K562 (cell line): ENCODE measurements around the gene DENR. TPM values are rescaled to one million over a fixed set of nuclear protein-coding genes. Genes with fewer than 3 reads are reported as not detected.
A peak's percentile ranks its signal among the peaks of the same experiment; 100 is the strongest.

Experiments used
- ARNT ChIP-seq, 2 experiments: fragments of 450-650 bp; IDR thresholded peaks; 2 replicates each; pipeline ENCODE4 v1.6.1; 2016; ENCODE audit warnings: mild to moderate bottlenecking in 1 of 2
- ATF2 ChIP-seq: sonication (generic); formaldehyde crosslinking; IDR thresholded peaks from 2 replicates; pipeline ENCODE4 v1.8.1; 2022; ENCODE audit warnings: missing genetic modification reagents
- DEAF1 ChIP-seq: fragments of 450-650 bp; formaldehyde crosslinking; IDR thresholded peaks from 2 replicates; pipeline ENCODE4 v1.4.0; 2020; ENCODE audit warnings: mild to moderate bottlenecking, moderate library complexity
- FIP1L1 ChIP-seq: fragments of 200-400 bp; formaldehyde crosslinking; IDR thresholded peaks from 2 replicates; pipeline ENCODE4 v1.6.1; 2018; ENCODE audit warnings: mild to moderate bottlenecking, low read depth, low read length; ENCODE audit not compliant: poor library complexity, severe bottlenecking
- FOS ChIP-seq: IDR thresholded peaks from 3 replicates; pipeline ENCODE4 v1.6.1; 2011; ENCODE audit not compliant: insufficient read length; ENCODE audit errors: extremely low read depth
- HNRNPK ChIP-seq: fragments of 200-400 bp; formaldehyde crosslinking; IDR thresholded peaks from one replicate; pipeline ENCODE4 v1.6.1; 2018; ENCODE audit warnings: mild to moderate bottlenecking, low read depth, low read length; ENCODE audit not compliant: poor library complexity, severe bottlenecking
- ILF3 ChIP-seq: fragments of 450-650 bp; IDR thresholded peaks from 2 replicates; pipeline ENCODE4 v1.6.1; 2018; ENCODE audit warnings: antibody characterized with exemption, mild to moderate bottlenecking, moderate library complexity, borderline replicate concordance
- MAFG ChIP-seq: fragments of 450-650 bp; conservative IDR thresholded peaks from 2 replicates; pipeline ENCODE4 v1.6.1; 2016; ENCODE audit warnings: missing genetic modification characterization, missing compliant biosample characterization
- NEUROD1 ChIP-seq: fragments of 150-350 bp; IDR thresholded peaks from 2 replicates; pipeline ENCODE4 v1.6.1; 2014; ENCODE audit warnings: borderline replicate concordance, low read length, low read depth; ENCODE audit not compliant: partially characterized antibody
- NRF1 ChIP-seq, 2 experiments: fragments of 450-650 bp; IDR thresholded peaks in 1 of 2; conservative IDR thresholded peaks in 1 of 2; 2 replicates each; pipeline ENCODE4 v1.6.1; 2014; ENCODE audit warnings: mild to moderate bottlenecking in 2 of 2
- PHF8 ChIP-seq: fragments of 200-600 bp; sonication (generic); IDR thresholded peaks from 2 replicates; pipeline ENCODE4 v1.6.1; 2012; ENCODE audit warnings: mixed run types, mild to moderate bottlenecking, inconsistent platforms, low read length, moderate library complexity, borderline replicate concordance
- RBFOX2 ChIP-seq: fragments of 200-400 bp; formaldehyde crosslinking; IDR thresholded peaks from 2 replicates; pipeline ENCODE4 v1.6.1; 2017; ENCODE audit warnings: low read depth, mild to moderate bottlenecking, low read length, moderate library complexity
- RBM25 ChIP-seq: fragments of 200-400 bp; formaldehyde crosslinking; IDR thresholded peaks from 2 replicates; pipeline ENCODE4 v1.6.1; 2018; ENCODE audit warnings: low read length, low read depth, moderate library complexity; ENCODE audit not compliant: severe bottlenecking
- SAP30 ChIP-seq: fragments of 200-600 bp; sonication (generic); IDR thresholded peaks from 2 replicates; pipeline ENCODE4 v1.6.1; 2012; ENCODE audit warnings: borderline replicate concordance, low read depth, mild to moderate bottlenecking, moderate library complexity, low read length, control low read depth, inconsistent platforms; ENCODE audit not compliant: insufficient read depth, poor library complexity, severe bottlenecking
- SIX5 ChIP-seq, 2 experiments: IDR thresholded peaks; 2 replicates each; pipeline ENCODE4 v1.6.1; 2011; ENCODE audit warnings: low read length in 2 of 2, borderline replicate concordance in 1 of 2, low read depth in 1 of 2, mild to moderate bottlenecking in 1 of 2, moderate library complexity in 1 of 2; ENCODE audit not compliant: insufficient read depth in 1 of 2
- SNAPC5 ChIP-seq: fragments of 250-450 bp; sonication (Bioruptor Pico); IDR thresholded peaks from 2 replicates; pipeline ENCODE4 v1.8.0; 2021; ENCODE audit warnings: moderate library complexity, mild to moderate bottlenecking, inconsistent platforms
- SREBF2 ChIP-seq: sonication (generic); formaldehyde crosslinking; IDR thresholded peaks from 2 replicates; pipeline ENCODE4 v1.4.0; 2020; ENCODE audit warnings: mild to moderate bottlenecking, missing genetic modification reagents
- SUPT5H ChIP-seq: fragments of 450-650 bp; IDR thresholded peaks from 2 replicates; pipeline ENCODE4 v1.6.1; 2016
- ZFP1 ChIP-seq: fragments of 450-650 bp; formaldehyde crosslinking; IDR thresholded peaks from 2 replicates; pipeline ENCODE4 v1.4.0; 2020; ENCODE audit warnings: mild to moderate bottlenecking, mixed read lengths
- ZNF133 ChIP-seq: fragments of 250-450 bp; sonication (Bioruptor Pico); IDR thresholded peaks from 2 replicates; pipeline ENCODE4 v1.4.0; 2020; ENCODE audit warnings: mild to moderate bottlenecking
- ZNF23 ChIP-seq: fragments of 250-450 bp; sonication (Bioruptor Pico); IDR thresholded peaks from 2 replicates; pipeline ENCODE4 v1.4.0; 2020; ENCODE audit warnings: mild to moderate bottlenecking
- ZNF717 ChIP-seq: fragments of 250-450 bp; sonication (Bioruptor Pico); IDR thresholded peaks from 2 replicates; pipeline ENCODE4 v1.5.0; 2021
- ZSCAN29 ChIP-seq: fragments of 450-650 bp; IDR thresholded peaks from 2 replicates; pipeline ENCODE4 v1.6.1; 2017
- polyA plus RNA-seq, 8 experiments: library from polyadenylated mRNA; depleted of rRNA in 4 of 8; stranded (reverse) in 5 of 8; unstranded in 3 of 8; fragments of >200 nt; fragmentation: Nextera tagmentation in 2 of 8; fragmentation: Illumina TruSeq in 1 of 8; extraction: Ambion mirVana in 2 of 8; extraction: Trizol in 1 of 8; gene quantifications; 2 replicates each; pipeline versions ENCODE4 v1.2.1 to v1.2.3, GENCODE V29; 2011 to 2014; ENCODE audit warnings: inconsistent platforms in 1 of 8, missing spikeins in 1 of 8
- total RNA-seq, 7 experiments: library from RNA; depleted of rRNA in 6 of 7; stranded (reverse); fragments of >200 nt in 6 of 7; fragmentation: Illumina TruSeq in 2 of 7; extraction: Trizol in 2 of 7; gene quantifications; 2 replicates each; pipeline versions ENCODE4 v1.2.1 to v1.2.3, GENCODE V29; 2011 to 2021; ENCODE audit warnings: low replicate concordance in 1 of 7
- TF ChIP-seq, protein P1 (sequence below), 2 experiments: fragments of 450-650 bp; IDR thresholded peaks; 2 replicates each; pipeline ENCODE4 v1.6.1; 2016

Gene DENR
- total and polyA plus RNA-seq, 9 of the 15 experiments (the other 6 are each of a cell fraction or from before 2014, with no cell fraction given): 32.5 to 77.4 (median 54.7) TPM

DNA sequence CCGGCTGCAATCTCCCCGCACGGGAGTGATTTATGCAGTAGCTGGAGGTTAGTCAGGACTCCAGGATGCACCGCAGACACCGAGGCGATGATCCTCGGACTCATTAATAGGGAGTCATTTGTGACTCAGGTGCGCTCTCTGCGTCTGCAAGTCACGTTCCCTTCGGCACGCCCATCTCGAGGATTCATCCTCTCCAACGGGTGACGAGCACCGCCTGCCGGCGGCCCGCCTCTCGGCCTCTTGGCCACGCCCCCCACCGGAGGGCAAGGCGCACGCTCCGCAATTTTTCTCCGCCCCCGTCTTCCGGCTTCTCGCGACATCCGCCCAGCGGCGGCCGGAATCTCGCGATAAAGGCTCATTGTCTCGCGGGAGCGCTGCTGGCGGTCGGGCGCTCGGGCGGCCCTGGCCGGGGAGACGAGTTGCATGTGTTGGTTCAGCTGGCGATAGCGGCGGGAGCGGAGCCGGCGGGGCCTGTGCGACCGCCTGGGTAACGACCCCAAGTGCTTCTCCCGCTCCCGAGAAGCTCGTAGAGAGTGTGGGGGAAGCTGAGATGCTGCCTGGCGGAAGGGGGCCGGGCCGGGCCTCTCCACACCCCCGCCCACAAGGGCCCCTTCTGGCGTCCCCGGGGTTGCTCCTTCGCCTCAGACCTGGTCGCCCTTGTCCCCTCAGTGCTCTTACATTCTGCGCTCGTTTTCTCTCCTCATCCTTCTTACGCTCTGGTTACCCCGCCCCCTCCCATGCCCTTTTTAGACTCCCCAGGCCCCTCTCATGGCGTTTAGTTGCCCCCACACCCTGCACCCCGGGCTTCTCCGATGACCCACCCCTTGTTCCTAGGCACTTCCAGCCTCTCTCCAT lies at the start of gene DENR (continued):
- TF ChIP-seq, protein P1, sequence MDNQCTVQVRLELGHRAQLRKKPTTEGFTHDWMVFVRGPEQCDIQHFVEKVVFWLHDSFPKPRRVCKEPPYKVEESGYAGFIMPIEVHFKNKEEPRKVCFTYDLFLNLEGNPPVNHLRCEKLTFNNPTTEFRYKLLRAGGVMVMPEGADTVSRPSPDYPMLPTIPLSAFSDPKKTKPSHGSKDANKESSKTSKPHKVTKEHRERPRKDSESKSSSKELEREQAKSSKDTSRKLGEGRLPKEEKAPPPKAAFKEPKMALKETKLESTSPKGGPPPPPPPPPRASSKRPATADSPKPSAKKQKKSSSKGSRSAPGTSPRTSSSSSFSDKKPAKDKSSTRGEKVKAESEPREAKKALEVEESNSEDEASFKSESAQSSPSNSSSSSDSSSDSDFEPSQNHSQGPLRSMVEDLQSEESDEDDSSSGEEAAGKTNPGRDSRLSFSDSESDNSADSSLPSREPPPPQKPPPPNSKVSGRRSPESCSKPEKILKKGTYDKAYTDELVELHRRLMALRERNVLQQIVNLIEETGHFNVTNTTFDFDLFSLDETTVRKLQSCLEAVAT (IDR thresholded peaks at IDR 0.05): peak; percentile 42 to 57; a peak in 1 of 4 replicates
- TF ChIP-seq ILF3 (no peak), SNAPC5 (CRISPR knock-in tag) (no peak), SUPT5H (peak; percentile 95), ZNF23 (CRISPR knock-in tag) (no peak), ZFP1 (CRISPR knock-in tag) (no peak), ZSCAN29 (0 out of 2 replicates have a peak, but pooled peaks have one; percentile 30), SREBF2 (CRISPR knock-in tag) (no peak), MAFG (peak; percentile 63), PHF8 (peak; percentile 99), ATF2 (CRISPR knock-in tag) (no peak), ARNT (IDR thresholded peaks at IDR 0.05) (no peak), RBFOX2 (peak; percentile 100), RBM25 (peak; percentile 100), FOS (peak; percentile 1), ZNF717 (CRISPR knock-in tag) (no peak), SIX5 (IDR thresholded peaks at IDR 0.05; ENCODE audit: borderline replicate concordance in 1 of 2, insufficient read depth in 1 of 2, low read depth in 1 of 2, low read length in 2 of 2) (no peak), HNRNPK (no peak), DEAF1 (CRISPR knock-in tag) (peak; percentile 99), ZNF133 (CRISPR knock-in tag) (no peak), NRF1 (conservative IDR thresholded peaks at IDR 0.05 in 1 of 2, IDR thresholded peaks at IDR 0.05 in 1 of 2) (peak; percentile 89 to 91), FIP1L1 (peak; percentile 57), NEUROD1 (peak; percentile 99), SAP30 (peak; percentile 76)
